ENCODE data around the gene CNN3.

CNN3 gene

DNA sequence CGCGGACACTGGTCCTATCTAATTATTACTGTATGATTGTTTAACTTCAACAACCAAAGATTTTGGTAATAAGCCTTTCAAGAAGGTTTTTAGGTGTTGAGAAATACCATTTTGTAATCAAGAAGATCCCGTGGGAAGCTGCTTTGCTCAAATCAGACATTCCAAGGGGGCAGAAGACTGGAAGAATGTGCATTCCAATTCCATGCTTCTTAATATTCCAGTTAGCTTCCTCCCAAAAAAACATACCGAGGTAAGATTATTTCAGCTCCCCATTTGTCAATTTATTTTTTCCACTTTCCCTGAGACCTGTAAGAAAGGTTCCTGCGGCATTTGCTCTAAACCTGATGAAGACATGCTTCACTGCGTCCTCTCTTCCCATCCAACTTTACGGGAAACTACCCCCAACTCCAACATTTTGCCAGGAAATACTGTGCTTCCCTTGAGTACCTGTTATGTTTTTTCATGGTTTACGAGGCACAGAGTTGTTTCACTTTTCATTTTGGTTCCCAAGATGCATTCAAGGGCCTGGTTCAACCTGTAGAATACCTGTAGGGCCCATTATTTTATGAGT lies 4.1 kb downstream of the CNN3 start:
- DNase-seq = no peak

- no peak for DNase-seq
These were observed 4.9 kb downstream of the CNN3 start for GRCh38 chr1:94921977-94922376.

- no peak for DNase-seq
These were observed 6.8 kb downstream of the CNN3 start for GRCh38 chr1:94920061-94920460.

DNA sequence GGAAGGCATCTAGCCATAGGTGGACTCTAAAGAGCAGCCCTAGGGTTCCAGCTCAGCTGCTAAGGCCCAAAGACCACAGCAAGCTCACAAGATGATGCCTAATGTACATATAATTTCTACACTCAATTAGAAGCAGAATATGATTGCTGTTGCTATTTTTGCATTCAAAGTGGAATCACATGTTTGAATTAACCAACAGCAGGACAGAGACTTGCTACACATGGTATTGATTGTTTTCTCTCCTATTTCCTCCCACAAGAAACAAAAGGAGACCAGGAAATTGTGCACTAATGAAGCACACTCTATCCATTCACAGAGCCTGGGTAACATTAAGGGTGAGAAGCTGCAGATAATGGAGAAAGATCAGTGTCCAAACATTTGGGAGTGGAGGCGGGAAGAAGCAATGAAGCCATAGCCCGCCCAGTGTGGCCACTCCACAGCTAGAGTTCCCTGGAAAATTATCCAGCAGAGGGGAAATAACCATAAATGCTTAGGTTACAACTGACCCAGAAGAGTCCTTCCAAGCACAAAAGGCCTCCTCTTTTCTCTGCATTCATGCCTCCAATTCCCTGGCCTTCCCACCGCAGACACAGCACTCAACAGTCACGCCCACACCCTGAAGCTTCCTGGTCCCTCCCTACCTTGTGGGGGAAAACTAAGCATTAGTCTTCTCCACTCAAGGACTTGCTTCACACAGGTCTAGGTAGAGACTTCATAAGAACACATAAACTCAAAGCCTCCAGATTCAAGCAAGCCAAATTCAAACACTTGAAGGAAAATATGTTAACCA lies 7.5 kb downstream of the CNN3 start:
- DNase-seq = no peak

GRCh38 chr1:94917251-94917650 lies 9.7 kb downstream of the CNN3 start:
- no peak for DNase-seq

GRCh38 chr1:94912263-94913184 lies 14.4 kb downstream of the CNN3 start:
- no peak for DNase-seq

- DNase-seq = no peak
These were observed 17.4 kb downstream of the CNN3 start for GRCh38 chr1:94909486-94909885.

- no peak for DNase-seq
These were observed 17.9 kb downstream of the CNN3 start for GRCh38 chr1:94908965-94909364.

GRCh38 chr1:94908190-94908589 lies 18.7 kb downstream of the CNN3 start:
- DNase-seq = no peak

DNA sequence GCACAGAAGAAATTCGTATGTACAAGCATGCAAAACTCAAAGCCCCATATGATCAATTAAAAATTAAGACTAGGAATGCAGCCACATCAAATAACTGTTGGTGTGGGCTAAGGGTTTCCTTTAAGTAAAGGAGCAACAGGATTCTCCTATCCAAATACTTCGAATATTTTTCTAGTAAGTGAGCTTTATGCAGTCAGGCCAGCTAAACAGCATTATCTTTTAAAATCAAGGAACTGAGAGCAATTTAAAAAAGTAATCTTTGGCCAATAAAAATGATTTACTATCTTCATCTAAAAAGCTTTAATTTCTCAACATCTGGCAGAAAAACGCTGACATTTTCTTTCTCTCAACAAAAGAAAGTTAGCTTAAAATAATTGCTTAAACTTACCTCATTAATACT lies 19.8 kb downstream of the CNN3 start:
- DNase-seq = no peak

- DNase-seq = no peak
These were observed 20.5 kb downstream of the CNN3 start for GRCh38 chr1:94906382-94906781.

DNA sequence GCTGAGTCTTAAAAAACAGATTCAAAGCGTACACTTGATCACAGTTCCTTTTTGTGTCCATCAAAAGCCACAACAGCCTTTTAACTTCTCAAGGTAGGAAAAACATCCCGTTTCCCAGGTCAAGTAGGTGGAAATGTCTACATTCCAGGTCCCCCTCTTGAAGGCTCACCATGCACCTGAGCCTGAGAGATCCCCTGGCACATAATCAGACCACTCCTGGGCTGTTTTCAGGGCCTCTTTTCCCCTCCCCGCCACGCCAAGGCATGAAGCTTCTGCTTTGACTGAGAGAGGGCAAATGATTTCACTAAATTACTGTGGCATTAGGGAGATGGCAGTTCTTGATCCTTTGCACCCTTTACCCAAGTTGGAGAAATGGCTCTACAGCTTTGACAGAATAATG lies 21.7 kb downstream of the CNN3 start:
- no peak for DNase-seq

DNA sequence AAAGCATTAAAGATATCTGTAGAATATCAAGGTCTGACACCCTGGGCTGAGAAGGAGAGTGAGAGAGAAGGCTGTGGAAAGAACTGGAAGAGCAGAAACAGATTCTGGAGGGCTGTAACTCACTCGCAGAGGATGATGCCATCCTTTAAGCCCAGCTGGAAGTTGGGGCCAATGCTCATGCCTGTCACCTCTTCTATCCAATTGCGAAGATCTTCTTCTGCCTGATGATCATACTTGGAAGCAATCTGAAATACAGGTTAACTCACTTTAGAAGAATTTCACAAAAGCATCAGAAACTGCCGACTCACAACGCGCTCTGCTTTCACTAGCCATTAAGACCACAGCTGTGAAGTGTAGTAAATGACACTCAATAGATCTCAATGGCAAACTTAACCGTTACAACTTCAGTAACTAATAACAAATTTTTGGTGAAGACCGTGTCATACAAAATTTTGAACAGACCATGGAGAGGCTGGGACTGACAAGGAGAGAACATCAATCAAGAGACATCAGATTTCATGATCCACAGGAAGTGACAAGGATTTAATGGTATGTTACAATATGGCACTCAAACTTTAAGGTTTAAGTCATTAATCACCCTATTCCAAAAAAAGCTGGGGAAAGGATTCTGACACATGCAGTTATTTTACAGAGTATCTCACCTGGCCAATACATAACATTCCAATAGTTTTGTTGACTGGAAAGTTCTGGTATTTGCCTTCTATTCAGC lies 23.5 kb downstream of the CNN3 start:
- DNase-seq = no peak

- no peak for DNase-seq
These were observed 25.1 kb downstream of the CNN3 start for GRCh38 chr1:94901841-94902240.

GRCh38 chr1:94899756-94900155 lies 27.2 kb downstream of the CNN3 start:
- DNase-seq = no peak

GRCh38 chr1:94898491-94899385 lies 28.2 kb downstream of the CNN3 start:
- DNase-seq = no peak

DNA sequence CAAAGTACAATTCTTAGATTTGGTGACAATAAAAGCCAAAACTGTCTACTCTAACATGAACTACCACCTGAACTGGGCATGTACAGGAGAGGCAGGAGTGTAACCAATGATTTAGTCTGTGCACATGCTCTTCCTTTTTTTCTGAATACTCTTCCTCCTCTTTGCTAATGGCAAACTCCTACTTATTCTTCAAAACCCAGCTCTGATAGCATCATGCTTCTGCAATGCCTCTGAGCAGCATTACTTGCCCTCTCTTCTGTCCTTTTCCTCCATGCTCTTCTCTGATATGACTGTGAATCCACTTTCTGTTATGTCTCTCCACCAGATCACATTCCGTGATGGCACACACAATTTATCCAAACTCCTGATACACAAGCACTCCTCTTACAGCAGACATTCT lies 31.4 kb downstream of the CNN3 start:
- no peak for DNase-seq

DNA sequence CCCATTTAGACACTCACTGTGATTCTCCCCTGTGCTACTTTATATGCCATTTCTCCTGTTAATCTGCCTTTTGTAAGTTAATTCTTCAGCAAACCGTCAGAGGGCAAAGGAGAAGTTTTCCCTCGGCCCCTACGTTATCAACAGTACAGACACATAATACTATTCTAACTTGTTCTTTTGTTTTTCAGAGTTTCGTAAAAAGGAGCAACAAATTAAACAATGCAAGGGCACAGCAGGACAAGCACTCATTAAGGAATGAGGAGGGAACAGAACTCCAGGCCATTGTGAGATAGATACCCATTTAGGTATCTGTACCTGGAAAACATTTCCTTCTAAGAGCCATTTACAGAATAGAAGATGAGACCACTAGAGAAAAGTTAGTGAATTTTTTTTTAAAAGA lies 32.3 kb downstream of the CNN3 start:
- DNase-seq = no peak

- no peak for DNase-seq
These were observed 34.2 kb downstream of the CNN3 start for GRCh38 chr1:94892604-94893254.

DNA sequence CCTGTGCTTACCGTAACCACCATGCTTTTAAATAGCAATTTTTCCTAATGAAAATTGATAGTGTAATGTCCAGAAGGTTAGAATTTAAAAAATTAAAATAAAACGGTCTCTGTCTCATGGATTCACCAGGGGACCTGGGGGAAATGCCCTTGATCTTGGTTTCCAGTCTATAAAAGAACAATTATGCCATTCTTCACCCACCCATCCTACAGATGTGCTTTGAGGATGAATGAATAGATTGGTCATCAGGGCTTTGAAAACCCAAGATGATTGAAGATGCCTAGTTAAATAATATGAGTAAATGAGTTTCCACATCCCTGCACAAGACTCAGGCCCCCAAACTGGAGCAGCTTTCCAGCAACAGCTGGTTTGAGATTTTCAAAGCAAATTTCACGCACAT lies 38.7 kb downstream of the CNN3 start:
- DNase-seq = no peak

DNA sequence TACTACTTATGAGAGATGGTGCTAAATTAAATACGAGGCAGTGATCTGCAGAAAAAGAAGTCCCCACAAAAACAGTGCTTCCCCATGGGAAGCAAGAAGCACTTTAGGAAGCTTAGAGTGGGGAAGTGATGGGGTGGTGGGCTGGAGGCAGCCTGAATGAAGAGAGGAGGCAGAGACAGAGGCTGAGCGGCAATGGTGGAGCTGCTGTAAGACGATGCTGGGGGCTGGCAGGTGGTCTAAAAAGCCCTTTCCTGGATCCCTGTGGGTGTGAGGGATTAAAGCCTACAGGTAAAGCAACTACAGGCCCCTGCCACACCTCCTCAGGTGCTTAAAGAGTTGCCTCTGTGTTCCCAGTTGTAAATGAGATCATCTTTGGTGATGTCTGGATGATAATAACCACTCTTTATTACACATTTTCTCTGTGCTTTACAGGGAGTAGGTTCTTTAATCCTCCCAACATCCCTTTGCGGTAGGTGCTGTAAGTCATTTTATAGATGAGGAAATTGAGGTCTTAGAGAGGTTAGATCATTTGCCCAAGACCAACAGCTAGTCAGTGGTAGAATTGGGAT lies 39.2 kb downstream of the CNN3 start:
- DNase-seq = no peak

Data from T-helper 9 cell (primary cell).